Thyroid gland (tissue), 4 donors: ENCODE measurements around the gene CYP11A1. TPM values are rescaled to one million over a fixed set of nuclear protein-coding genes. Genes with fewer than 3 reads are reported as not detected.

Experiments used
- DNase-seq, 2 donors: peaks; one replicate each; pipeline ENCODE4 v3.0.0-alpha.2; 2019
- H3K27ac ChIP-seq, 3 donors: fragments of 200-600 bp; sonication (generic); 1 replicate in 2 of 3; 2 replicates in 1 of 3; pipeline ENCODE4 v1.5.1; 2016 to 2019; ENCODE audit warnings: mild to moderate bottlenecking in 1 of 3, moderate library complexity in 1 of 3
- H3K27me3 ChIP-seq: fragments of 200-600 bp; sonication (generic); one replicate; pipeline ENCODE4 v1.5.1; 2019
- H3K36me3 ChIP-seq, 2 donors: fragments of 200-600 bp; sonication (generic); one replicate each; pipeline ENCODE4 v1.5.1; 2016 to 2019
- H3K4me1 ChIP-seq, 2 donors: fragments of 200-600 bp; sonication (generic); one replicate each; pipeline ENCODE4 v1.5.1; 2017 to 2019
- H3K4me3 ChIP-seq, 3 donors: fragments of 200-600 bp; sonication (generic); replicated peaks in 1 of 3; 1 replicate in 2 of 3; 2 replicates in 1 of 3; pipeline ENCODE4 v1.5.1; 2016; ENCODE audit warnings: mild to moderate bottlenecking in 1 of 3
- H3K9me3 ChIP-seq: fragments of 200-600 bp; sonication (generic); one replicate; pipeline ENCODE4 v1.5.1; 2017
- POLR2A ChIP-seq, 2 donors: fragments of 450-650 bp; IDR thresholded peaks; one replicate each; pipeline ENCODE4 v1.6.1; 2017; ENCODE audit warnings: antibody characterized with exemption in 2 of 2, mild to moderate bottlenecking in 2 of 2, moderate library complexity in 1 of 2
- WGBS, 2 donors: methylation state at CpG; one replicate each; pipeline ENCODE4 v1.1.5; 2017; 5-methylcytosine and 5-hydroxymethylcytosine counted together
- intact Hi-C: fragments of 100-400 bp; cut with DNase I; formaldehyde crosslinking; loops from one replicate; pipeline ENCODE4 v1.15.1; 2023
- total RNA-seq, 4 donors: library from RNA; depleted of rRNA; stranded (reverse); fragments of >200 nt; gene quantifications; one replicate each; pipeline ENCODE4 v1.2.3, GENCODE V29; 2016
- TF ChIP-seq, protein P1 (sequence below), 6 experiments: fragments of 200-600 bp in 3 of 6; fragments of 450-650 bp in 3 of 6; sonication (generic) in 3 of 6; IDR thresholded peaks; one replicate each; pipeline ENCODE4 v1.5.1; 2016 to 2019; ENCODE audit warnings: antibody characterized with exemption in 6 of 6, mild to moderate bottlenecking in 2 of 6, inconsistent platforms in 1 of 6, moderate library complexity in 1 of 6

Gene CYP11A1
- total RNA-seq, 4 donors from 2014 or later, result 0.54 to 1.2 (median 0.56) TPM; not detected in 1

DNA sequence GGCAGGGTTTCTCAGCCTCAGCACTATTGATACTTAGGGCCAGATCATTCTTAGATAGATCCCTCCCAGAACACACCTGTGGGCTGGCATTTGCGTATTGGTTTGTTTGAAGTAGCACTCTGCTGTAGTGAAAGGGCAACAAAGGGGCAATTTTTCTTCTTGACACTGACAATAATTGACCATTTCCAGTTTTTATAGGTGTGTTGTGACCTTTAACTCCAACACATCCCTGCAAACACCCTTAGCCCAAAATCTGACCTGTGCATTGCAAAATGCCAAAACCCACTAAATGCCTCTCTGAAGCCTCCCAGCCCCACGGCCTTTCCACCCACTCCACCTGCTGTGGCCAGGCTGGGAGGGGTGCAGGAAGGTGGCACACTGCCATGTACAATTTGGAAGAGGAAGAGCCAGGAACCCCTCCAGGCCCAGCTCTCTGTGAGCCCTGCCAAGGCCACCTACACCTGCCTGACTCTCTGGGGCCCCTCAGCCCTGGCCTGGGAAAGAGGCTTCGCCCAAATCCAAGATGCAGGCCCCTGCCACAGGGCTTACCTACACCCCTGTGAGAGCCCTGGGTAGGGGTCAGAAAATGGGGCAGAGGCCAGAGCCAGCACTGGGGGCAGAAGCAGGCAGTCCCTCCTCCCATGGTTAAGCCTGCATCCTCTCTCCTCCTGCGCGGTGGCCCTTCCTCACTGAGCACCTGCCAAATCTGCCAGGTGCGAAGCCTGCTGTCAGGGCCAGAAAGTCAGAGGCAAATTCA lies 9.6 kb upstream of the CYP11A1 start:
- 82 to 90% methylated on average over 6 of the region's 6 CpGs for WGBS, 2 donors
- no peak overlapping the region for H3K27ac ChIP-seq
- DNase-seq, result no peak
- no peaks in the 10 kb centered on the region for H3K36me3 ChIP-seq
- peaks cover 7 to 11% of the 10 kb centered on the region in 2 donors for H3K4me1 ChIP-seq
- no peaks in the 10 kb centered on the region for H3K27me3 ChIP-seq
- no peaks in the 10 kb centered on the region for H3K9me3 ChIP-seq
- intact Hi-C loops, result no loop called here
- H3K4me3 ChIP-seq, result no peak overlapping the region
- TF ChIP-seq POLR2A (IDR thresholded peaks at IDR 0.05), result no peak
- TF ChIP-seq, protein P1, sequence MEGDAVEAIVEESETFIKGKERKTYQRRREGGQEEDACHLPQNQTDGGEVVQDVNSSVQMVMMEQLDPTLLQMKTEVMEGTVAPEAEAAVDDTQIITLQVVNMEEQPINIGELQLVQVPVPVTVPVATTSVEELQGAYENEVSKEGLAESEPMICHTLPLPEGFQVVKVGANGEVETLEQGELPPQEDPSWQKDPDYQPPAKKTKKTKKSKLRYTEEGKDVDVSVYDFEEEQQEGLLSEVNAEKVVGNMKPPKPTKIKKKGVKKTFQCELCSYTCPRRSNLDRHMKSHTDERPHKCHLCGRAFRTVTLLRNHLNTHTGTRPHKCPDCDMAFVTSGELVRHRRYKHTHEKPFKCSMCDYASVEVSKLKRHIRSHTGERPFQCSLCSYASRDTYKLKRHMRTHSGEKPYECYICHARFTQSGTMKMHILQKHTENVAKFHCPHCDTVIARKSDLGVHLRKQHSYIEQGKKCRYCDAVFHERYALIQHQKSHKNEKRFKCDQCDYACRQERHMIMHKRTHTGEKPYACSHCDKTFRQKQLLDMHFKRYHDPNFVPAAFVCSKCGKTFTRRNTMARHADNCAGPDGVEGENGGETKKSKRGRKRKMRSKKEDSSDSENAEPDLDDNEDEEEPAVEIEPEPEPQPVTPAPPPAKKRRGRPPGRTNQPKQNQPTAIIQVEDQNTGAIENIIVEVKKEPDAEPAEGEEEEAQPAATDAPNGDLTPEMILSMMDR (IDR thresholded peaks at IDR 0.05), result no peak

DNA sequence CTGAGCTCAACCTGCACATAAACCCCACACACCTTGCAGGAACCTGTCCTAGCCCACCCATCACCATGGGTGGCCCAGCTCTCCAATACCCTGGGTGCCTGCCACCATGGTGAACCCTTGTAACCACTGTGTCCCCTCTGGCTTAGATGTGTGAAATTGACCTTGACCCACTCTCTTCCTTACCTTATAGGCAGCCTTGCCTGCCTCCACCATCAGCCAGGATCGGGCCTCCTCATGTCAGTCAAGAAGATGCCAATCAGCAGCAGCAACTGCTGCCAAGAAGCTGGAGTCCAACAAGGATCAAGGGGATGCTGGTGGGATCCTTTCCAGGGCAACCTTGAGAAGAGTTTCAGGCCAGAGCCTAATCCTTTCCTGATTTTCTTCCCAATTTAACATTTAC lies 8.8 kb upstream of the CYP11A1 start:
- 82 to 86% methylated on average over 1 of the region's 1 CpG for WGBS, 2 donors
- TF ChIP-seq, protein P1 (IDR thresholded peaks at IDR 0.05), result no peak
- TF ChIP-seq POLR2A (IDR thresholded peaks at IDR 0.05), result no peak
- Histone ChIP-seq H3K27me3 (no peaks in the 10 kb centered on the region), H3K4me3 (no peak overlapping the region), H3K4me1 (peaks cover 7 to 11% of the 10 kb centered on the region in 2 donors), H3K27ac (no peak overlapping the region), H3K36me3 (no peaks in the 10 kb centered on the region), H3K9me3 (no peaks in the 10 kb centered on the region)
- intact Hi-C loops, result no loop called here
- DNase-seq, result no peak

DNA sequence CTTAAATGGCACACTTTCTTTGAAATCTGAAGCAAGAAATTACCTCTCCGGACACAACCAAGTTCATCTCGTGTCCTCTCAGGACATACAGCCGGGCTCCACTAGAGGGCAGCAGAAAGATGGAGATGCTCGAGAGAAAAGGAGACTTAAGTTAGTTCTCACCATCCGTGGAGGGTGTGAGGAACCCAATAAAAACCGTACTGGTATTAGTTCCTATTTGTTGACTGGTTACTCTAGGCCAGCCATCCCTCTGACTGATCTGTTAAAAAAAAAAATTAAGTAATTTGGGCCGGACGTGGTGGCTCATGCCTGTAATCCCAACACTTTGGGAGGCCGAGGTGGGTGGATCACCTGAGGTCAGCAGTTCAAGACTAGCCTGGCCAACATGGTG lies 7.9 kb upstream of the CYP11A1 start:
- peaks cover 7 to 11% of the 10 kb centered on the region in 2 donors for H3K4me1 ChIP-seq
- intact Hi-C loops, result loop anchor here (2.0 kb wide), 1 partner anchor 64 kb away; no protein-coding TSS in a partner anchor
- H3K36me3 ChIP-seq, result no peaks in the 10 kb centered on the region
- H3K27ac ChIP-seq, result no peak overlapping the region
- no peak overlapping the region for H3K4me3 ChIP-seq
- WGBS, 2 donors, result 12 to 17% methylated on average over 9 of the region's 9 CpGs
- DNase-seq, result peak; percentile 81 to 86
- no peaks in the 10 kb centered on the region for H3K27me3 ChIP-seq
- no peak for TF ChIP-seq POLR2A (IDR thresholded peaks at IDR 0.05)
- TF ChIP-seq, protein P1 (IDR thresholded peaks at IDR 0.05), result peak; percentile 58 to 82 (median 76)
- no peaks in the 10 kb centered on the region for H3K9me3 ChIP-seq

DNA sequence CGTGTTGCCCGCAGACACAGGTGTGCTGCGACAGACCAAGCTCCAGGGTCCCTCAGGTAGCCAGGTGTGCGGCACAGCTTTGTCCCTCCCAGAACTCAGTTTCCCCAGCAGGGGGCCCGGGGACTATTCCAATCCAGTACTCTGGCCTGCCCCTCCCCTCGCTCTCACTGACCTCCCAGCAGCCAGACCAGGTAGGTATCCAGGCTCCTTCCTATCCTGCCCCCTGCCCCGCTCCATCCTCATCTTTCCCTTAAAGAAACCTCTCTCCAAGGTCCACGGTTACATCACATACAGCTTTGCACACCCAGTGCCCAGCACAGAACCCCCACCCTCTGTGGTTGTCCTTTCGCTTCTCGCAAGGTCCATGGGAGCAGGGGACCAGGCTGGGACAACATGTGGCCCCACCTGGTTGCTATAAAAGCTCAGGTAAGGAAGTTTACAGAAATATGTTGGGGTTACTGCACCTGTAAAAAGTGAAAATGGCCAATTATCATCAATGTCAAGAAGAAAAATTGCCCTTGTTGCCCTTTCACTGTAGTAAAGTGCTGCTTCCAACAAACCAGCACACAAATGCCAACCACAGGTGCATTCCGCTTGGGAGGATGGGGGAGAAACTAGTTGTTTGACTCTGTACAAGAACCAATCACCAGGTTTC lies 7.3 kb upstream of the CYP11A1 start:
- Histone ChIP-seq H3K27ac (no peak overlapping the region), H3K9me3 (no peaks in the 10 kb centered on the region), H3K4me3 (peak overlapping the region in 1 of 3 donors; percentile 55), H3K27me3 (no peaks in the 10 kb centered on the region), H3K36me3 (no peaks in the 10 kb centered on the region), H3K4me1 (peaks cover 7 to 11% of the 10 kb centered on the region in 2 donors)
- WGBS, 2 donors, result 24 to 31% methylated on average over 8 of the region's 11 CpGs
- TF ChIP-seq, protein P1 (IDR thresholded peaks at IDR 0.05), result no peak
- TF ChIP-seq POLR2A (IDR thresholded peaks at IDR 0.05), result no peak
- DNase-seq, result no peak
- intact Hi-C loops, result loop anchor here (2.0 kb wide), 1 partner anchor 64 kb away; no protein-coding TSS in a partner anchor
